NCI-H187 (cell line): ENCODE results near the gene SH3BP4.
"Not testable (repeated sequence)": the region's sequence is repeated elsewhere in the genome, so short reads cannot be mapped to it uniquely, and the experiment has no call there.

Experiments
- DNase-seq, 2 experiments: peaks; one replicate each; lab custom pipeline; 2025; lab: John Stamatoyannopoulos, UW

Gene SH3BP4

DNA sequence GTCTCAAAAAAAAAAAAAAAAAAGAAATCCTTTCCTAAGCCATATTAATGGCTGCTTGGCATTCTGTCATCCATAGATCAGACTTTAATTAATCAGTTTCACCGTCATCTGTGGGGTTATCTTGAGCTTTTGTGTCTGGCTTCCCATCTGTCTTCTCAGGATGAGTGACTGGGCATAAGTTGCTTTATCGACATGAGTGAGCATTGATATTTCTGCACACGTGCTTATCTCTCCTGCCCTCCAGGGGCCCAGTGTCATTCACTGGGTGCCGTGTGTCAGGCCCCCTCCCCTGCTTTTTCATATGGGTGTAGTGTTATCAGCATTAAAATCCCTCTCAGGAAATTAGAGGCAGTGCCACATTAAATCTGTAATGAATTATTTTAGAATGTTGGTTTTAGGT, 65.6 kb downstream of the SH3BP4 start:
- no peak for DNase-seq

DNA sequence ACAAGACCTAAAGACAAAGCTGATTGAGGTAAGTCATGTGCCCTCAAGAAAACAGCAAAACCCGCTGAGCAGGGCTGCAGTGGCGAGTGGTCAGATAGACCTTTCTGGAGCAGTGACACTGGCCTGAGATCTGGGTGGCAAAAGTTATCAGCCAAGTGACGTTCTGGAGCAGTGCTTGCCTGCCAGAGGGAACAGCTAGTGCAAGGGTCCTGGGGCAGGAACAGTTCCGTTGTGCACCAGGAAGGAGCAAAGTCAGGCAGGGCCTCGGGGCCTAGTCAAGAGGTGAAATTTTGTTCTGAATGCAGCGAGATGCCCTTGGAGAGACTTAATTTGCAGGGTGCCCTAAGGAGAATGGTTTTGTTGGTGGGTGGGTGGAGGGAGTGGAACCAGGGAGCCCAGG, 67.0 kb downstream of the SH3BP4 start:
- no peak for DNase-seq

DNA sequence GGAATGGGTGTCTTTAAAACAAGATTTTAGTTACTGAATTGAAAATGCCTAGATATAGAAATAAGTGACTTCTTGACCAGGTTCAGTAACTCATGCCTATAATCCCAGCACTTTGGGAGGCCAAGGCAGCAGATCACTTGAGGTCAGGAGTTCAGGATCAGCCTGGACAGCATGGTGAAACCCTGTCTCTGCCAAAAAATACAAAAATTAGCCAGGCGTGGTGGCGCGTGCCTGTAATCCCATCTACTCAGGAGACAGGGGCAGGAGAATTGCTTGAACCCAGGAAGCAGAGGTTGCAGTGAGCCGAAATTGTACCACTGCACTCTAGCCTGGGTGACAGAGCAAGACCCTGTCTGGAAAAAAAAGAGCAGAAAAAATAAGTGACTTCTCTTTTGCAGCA, 68.3 kb downstream of the SH3BP4 start:
- not testable (repeated sequence) for DNase-seq

DNA sequence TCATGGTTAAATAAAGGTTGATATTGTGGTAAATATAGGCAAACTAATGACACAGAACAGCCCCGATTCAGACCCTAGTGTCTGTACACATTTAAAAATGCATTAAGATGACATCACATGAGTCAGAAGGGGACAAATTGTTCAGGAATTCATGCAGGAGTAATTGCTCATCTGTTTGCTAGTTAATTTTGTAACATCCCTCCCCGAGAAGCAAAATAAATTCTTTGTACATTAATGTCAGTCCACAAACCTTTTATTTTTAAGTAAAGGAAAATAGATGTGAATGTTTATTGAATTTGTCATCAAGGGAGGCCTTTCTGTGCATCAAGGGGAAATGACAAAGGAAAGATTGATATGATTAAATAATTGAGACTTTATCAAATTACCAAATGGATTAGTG, 69.9 kb downstream of the SH3BP4 start:
- no peak for DNase-seq

DNA sequence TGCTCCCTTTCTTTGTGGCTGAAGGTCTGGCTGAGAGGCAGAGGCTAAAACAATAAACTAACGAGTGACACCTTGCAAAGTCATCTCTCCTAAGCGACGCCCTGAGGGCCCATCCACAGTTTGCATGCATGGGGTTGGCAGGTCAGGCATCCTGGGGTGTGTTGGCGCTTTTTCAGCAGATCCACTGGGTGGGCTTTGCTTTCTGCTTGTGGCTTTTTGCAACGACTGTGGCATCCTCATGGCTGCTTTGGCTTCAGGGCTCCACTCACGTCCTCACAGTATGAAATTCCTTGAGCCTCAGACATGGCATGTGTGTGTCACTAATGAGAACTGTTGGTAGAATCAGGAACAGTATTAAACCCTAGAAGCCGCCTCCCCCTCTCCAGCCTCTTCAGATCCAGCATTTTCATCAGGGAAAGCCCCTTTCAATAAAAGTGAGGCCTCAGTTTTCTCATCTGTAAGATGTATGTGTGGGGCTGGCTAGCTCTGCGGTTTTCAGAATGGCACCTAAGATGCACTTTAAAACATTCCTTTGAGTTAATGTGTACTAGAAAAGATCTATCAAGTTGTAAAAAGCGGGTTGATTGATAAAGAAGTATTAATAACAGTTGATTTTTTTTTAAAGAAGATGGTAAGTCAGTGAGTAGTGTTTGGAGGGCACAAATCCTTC, 72.5 kb downstream of the SH3BP4 start:
- no peak for DNase-seq

DNA sequence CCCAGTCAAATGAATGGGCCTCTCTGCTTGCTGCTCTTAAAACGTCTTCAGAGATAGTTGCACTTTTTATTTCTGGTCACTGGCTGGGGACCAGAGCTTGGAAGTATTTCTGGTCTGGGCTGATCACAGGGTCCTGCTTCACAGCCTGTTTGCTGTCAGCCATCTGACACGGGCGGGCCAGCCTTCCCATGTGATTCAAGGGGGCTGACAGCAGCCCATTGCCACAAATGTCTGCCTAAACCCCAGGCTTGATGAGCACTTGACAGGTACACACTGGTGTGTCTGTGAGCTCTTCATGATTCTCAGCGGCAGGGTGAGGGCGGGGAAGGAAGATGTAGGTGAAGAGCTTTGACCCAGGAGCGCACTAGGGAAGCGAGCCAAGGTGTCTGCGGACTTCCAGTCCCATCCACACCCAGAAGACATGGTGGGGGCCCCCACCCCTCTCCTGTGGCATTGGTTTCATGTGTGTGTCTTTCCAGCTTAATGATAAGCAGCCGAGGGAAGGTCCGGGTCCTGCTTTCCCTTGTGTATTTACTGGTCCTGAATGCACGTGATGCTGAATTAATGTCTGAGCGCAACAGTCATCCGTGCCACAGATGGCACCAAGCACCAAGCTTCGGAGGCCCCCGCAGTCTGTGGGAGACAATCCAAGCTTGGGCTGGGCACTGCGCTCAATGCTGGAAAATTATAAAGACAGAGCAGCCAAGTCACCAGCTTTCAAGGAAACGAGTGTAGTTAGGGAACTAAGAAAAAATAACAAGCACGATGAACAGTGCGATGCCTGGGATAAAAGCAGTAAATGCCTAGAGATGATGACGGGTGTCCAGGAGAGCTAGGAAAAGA, 73.3 kb downstream of the SH3BP4 start:
- DNase-seq, result no peak

DNA sequence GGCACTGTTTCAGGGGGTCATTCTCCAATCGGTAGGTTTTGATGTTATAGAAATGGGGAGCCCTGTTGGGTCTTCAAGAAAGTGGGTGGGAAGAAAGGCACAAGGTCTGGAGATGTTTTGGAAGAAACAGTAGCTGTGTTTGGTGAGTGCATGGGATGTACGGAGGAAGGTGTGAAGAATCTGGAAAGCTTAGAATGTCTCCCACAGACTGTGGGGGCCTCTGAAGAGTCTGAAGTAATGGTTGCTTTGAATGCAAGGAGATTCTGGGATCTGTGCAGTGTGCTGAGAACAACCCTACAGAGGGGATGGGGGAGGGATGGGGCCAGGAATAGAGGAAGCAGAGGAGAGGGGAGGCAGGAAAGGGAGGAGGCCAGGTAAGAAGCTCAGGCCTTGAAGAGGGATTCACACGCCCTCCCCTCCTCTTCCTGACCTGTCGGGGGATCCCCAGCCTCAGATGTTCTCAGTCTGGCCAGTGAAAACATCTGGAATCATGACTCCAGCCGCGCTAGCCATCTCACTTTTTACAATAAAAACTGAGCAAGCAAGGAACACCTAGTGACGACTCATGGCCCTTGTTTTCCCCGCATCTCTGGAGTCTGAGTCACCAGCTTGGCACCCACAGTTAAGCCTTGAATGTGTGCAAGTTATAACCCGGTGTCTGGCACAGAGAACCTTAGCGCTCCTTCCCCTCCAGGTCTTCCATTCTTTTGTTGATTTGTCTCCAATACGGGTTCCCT, 74.2 kb downstream of the SH3BP4 start:
- no peak for DNase-seq

DNA sequence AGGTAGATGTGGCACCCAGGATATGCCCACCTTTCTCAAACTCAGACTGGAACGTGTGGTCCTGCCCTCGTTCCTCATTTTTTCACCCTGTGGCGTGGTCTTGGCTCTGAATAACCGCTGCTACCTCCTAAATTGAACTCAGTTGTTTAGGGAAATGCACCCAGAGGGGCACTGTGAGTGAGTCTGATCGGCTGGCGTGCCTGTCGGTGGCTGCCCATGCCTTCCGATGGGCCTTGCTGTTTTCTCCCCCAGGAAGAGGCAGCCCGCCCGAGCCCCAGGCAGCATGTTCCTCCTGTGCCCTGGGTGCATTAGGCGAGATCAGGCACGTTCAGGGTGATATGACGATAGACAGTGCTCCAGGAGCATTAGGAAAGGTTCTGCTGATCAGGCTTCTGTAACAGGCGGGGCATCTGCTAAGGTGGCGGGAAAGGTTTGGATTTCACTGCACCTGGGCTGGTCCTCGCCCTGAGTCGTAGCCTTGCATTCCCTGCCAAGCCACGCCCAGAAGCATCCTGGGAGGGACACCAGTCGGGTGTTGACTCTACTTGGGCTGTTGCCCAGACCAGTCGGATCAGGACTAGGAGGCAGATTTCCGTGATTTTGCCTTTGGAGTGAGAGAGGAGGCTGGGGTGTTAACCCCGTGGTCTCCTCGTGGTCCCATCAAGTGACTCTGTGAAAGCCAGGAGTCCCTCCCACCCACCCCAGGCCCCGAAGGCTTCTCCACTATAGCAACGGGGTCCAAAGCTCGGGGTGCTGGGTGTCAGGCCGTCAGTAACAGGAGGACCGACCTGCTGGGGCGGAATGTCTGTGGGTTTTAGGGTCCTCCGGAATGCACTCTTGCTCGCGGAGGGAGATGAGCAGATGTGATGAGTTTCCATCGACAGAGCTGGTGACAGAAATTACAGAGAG, 75.1 kb downstream of the SH3BP4 start:
- no peak for DNase-seq

DNA sequence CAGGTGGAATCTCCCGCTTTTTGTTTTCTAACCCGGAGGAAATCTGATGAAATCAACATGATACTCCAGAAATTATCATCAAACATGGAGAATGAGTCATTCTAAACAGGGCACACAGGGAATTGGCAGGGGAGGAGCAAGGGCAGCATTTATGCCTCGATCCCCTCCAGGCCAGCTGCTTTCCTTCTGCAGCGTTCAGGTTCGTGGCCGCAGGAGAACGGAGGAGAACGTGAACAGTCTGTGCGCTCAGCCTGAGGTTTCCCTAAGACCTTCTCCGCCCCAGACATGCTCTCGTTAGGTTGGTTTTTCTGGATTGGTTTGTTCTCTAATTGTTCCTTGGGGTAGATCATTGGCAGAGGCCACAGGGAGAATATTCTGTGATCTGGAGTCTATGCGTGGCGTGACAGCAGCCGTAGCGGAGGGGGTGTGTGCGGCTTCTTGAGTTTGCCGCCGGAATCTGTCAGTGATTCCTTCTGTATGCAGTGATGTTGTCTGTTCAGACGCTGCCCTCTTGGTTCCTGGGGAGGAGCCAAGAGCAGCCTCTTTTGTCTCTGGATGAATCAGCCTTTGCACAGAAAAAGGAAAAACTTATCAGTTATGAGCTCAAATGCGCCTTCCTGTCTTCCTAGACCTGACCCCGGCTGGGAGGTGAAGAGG, 75.9 kb downstream of the SH3BP4 start:
- no peak for DNase-seq

DNA sequence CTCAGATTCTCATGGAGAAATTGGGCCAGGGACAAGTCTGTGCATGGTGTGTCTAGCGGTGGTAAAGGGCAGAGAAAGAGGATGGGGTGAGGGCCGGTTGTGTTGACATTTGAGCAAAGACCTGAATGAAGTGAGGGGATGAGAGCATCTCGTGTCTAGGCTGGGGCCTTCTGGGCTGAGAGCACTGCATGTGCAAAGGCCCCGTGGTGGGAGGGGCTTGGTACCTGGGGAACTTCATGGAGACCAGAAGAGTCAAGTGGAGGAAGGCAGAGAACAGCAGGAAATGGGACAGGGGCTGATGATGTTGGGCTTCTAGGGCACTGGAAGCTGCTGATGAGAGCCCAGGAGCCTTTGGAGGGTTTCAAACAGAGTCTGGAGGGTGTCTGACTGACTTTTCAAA, 76.8 kb downstream of the SH3BP4 start:
- DNase-seq, result no peak

DNA sequence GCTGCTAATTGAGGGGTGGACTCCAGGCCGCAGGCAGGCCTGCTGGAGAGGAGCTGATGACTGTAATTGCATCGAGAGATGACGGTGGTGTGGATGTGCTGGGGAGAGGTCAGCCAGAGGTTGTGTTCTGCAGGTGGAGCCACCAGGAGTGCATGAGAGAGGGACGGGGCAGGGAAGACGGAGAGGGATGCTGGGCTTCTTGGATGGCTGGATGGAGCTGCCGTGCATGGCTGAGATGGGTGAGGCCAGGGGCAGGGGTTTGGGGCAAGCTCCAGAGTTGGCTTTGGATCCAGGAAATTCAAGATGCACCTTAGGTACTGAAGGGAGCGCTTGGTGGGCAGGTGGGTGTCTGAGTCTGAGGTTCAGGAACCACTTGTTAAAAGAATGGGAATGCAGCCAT, 77.2 kb downstream of the SH3BP4 start:
- no peak for DNase-seq

DNA sequence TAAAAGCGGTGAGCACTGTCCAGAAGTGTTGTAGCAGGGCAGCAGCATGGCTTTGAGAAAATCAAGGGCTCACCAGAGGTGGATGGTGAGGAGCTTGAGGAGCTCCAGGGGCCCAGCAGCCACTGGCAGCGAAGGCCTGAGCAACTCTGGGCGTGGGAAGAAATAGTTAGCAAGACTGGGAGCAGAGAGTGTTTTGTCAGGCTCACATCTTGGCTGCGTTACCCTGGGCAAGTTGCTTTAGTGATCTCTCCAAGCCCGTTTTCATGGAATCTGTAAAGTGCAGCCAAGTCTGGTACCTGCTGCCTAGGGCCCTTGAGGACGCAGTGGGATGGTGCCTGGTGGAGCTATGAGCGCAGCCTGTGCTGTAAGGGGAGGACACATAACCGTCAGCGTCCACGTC, 78.3 kb downstream of the SH3BP4 start:
- DNase-seq, result no peak

DNA sequence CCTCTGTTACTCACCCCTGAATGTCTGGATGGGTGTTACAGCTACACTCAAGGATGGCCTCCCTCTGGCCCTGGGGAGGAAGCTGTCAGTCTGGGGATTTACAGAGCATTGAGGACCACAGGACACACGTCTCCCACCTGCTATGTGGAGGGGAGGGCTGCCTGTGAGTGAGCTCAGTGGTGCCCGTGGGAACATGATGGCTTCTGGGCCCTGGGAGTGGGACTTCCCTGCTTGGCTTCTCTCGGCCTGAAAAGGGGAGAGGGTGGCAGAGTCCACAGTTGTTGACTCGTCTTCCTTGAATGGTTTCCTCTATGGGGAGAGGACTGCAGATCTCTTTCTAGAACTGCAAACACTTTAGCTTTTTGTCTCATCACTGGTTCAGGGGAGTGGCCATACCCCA, 79.1 kb downstream of the SH3BP4 start:
- no peak for DNase-seq

DNA sequence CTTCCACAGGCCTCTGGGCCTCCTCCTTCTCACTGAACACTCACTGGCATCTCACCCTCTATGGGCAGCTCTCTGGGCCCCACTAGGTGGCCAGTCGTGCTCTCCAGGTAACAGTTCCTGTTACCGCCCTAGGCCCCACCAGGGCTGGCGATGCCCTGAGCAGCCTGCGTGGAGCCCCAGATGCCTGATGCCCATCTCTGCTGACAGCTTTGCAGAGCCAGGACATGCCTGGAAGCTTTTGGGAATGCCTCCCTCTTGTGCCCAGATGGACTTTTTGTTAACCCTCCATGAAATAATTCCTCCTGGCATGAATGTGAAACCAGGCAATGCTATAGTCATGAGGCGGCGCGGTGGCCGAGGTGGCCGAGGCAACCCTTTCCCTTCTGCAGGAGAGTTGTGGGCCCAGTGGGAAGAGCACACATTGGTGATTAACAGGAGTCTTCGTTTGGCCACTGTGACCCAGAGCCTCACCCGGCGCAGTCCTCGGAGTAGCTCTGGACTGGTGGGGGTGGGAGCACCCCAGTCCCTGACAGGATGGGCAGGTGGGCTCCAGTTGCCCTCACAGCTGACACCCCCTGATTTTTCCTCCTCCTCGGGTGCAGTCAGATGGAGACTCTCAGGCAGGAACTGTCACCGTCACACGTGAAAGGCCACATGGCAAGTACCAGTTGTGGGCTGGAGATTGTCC, 80.0 kb downstream of the SH3BP4 start:
- no peak for DNase-seq

DNA sequence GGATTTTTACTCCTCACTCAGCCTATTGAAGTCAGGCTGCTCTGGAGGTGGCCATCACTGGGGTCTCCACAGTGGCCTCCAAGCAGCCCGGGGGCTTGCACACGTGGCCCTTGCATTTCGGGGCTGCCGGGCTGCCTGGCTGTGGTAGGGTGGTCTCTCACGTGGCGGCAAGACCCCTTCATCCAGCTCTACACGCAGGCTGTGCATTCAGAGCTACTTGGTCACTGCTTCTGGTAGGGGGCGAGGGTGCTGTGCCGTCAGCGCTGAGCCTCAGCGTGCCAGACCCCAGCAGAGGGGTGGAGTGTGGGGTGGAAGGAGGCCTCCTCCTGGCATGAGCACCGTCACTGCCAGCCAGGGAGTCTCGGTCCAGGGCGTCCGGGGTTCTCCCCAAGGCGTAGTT, 80.6 kb downstream of the SH3BP4 start:
- DNase-seq, result no peak

DNA sequence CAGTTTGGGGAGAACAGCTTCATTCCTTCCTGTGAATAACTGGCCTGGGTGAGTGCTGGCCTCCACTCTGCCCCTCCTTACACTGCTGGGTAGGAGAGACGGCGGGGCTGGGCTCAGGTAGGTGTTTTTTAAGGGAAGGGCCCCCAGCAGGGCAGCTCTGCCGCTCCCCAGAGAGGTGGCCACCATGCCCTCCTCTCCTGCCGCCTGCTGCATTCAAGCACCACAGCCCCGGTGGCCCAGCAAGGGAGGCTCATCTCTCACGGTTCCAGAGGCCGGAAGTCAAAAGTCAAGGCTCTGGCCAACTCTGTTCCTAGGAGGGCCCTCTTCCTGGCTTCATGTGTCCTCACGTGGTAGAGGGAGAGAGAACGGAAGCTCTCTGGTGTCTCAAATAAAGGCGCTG, 81.1 kb downstream of the SH3BP4 start:
- DNase-seq, result no peak

DNA sequence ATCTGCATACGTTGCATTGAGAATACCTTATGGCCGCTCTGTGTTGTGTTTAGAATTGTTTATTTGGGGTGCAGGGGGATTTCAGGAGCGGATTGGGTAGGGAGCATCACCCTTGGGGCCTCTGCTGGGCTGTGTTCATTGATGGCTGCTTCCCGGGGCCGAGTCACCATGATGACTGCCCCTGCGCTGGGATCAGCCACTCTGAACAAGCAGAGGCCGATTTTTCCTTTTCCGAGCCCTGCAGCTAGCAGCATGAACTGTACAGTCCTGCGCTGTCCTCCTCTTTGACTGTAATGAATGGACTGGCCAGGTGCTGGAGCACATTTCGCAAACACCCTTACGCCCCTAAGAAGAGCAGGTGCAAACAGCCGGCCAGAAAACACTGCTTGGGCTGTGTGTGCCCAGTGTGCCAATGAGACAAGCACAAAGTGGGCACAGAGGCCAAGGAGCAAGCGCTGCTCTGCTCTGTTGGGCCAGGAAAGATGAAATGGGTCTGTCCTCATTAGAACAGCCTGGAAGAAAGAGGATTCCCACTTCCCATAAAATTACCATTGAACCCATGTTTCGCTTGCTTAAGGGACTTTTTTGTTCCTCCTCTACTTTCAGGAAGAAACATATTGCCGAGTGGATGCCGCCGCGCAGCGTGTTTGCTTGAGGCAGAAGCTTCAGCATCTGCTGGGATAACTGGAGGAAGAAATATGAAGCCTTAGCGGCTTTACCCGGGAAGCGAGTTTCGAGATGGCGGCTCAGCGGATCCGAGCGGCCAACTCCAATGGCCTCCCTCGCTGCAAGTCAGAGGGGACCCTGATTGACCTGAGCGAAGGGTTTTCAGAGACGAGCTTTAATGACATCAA, 82.7 kb downstream of the SH3BP4 start:
- DNase-seq, result no peak

DNA sequence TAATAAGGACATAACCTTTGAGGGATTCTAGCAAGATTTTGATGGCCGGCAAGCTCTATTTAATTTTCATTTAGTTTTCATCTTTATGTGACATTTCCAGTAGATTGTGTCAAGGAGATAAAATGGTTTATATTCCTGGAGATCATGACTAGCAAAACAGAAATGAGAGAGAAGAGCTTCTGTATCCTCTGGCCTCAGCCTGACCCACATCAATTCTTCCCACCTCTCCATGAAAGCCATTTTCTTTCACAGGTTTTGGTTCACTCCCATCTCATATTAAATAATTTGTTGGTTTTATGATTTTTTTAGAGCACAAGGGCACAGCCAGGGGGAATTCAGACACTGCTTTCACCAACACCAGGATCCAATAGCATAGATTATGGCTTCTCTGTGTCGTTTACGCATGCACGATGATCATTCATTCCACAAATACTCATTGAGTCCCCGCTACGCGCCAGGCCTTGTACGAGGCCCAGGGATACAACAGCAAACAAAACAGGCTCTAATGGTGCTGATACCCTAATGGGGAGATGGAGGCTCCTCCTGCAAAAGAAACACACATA, 85.9 kb downstream of the SH3BP4 start:
- no peak for DNase-seq

DNA sequence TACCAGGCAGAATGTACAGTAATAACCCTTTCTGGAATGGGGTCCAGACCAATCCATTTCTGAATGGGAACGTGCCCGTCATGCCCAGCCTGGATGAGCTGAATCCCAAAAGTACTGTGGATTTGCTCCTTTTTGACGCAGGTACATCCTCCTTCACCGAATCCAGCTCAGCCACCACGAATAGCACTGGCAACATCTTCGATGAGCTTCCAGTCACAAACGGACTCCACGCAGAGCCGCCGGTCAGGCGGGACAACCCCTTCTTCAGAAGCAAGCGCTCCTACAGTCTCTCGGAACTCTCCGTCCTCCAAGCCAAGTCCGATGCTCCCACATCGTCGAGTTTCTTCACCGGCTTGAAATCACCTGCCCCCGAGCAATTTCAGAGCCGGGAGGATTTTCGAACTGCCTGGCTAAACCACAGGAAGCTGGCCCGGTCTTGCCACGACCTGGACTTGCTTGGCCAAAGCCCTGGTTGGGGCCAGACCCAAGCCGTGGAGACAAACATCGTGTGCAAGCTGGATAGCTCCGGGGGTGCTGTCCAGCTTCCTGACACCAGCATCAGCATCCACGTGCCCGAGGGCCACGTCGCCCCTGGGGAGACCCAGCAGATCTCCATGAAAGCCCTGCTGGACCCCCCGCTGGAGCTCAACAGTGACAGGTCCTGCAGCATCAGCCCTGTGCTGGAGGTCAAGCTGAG, 89.6 kb downstream of the SH3BP4 start:
- DNase-seq, result no peak
